K562 (cell line): ENCODE results near the gene TSPAN14. TPM values are rescaled to one million over a fixed set of nuclear protein-coding genes. Genes with fewer than 3 reads are reported as not detected.
"Not testable (repeated sequence)": the region's sequence is repeated elsewhere in the genome, so short reads cannot be mapped to it uniquely, and the experiment has no call there.

ENCODE experiments used
- ATAC-seq: fragments of 200-7000 bp; cut with Tn5 transposase; 3 replicates; pipeline ENCODE4 v1.9.1; 2020; ENCODE audit warnings: moderate library complexity
- BruUV-seq: library from RNA; stranded (reverse); fragments of 400-500 nt; replicated peaks from 2 replicates; lab custom pipeline; 2021; lab: Mats Ljungman, UMichigan
- CTCF ChIA-PET: fragments of 300-600 bp; formaldehyde crosslinking; extraction: SDS; loops from one replicate; lab custom pipeline; 2021; ENCODE audit warnings: low intra/inter-chr PET ratio; lab: Yijun Ruan, JAX
- POLR2A ChIA-PET: fragments of 300-600, 350-650 bp; sonication (Branson Sonifier 250); formaldehyde crosslinking; extraction: SDS; loops from one replicate; lab custom pipeline; 2021; ENCODE audit warnings: antibody characterized with exemption, inconsistent platforms; lab: Yijun Ruan, JAX
- DNase-seq, 4 experiments: peaks; one replicate each; pipeline versions ENCODE4 v3.0.0 to v3.0.0-alpha.2; 2011 to 2018; ENCODE audit warnings: low spot score in 3 of 4, mixed read lengths in 3 of 4; ENCODE audit errors: extremely low read depth in 1 of 4
- FAIRE-seq: peaks from 2 replicates; lab custom pipeline; 2011; peaks lifted over from hg19 to GRCh38; lab: Jason Lieb, UNC
- H2AFZ ChIP-seq: 2 replicates; pipeline ENCODE4 v1.6.0; 2011; ENCODE audit warnings: low read depth, low read length, control low read depth, inconsistent platforms
- H3K27ac ChIP-seq: fragments of 200-600 bp; 3 replicates; pipeline ENCODE4 v1.8.0; 2011; ENCODE audit warnings: low read depth, mild to moderate bottlenecking, control low read depth, inconsistent platforms, low read length, moderate library complexity, mixed read lengths; ENCODE audit errors: extremely low read depth
- H3K27me3 ChIP-seq, 2 experiments: fragments of 300-600 bp in 1 of 2; 2 replicates in 1 of 2; 3 replicates in 1 of 2; pipeline versions ENCODE4 v1.6.0 to v1.8.0; 2011; ENCODE audit warnings: inconsistent platforms in 2 of 2, low read length in 2 of 2, mild to moderate bottlenecking in 1 of 2, mixed read lengths in 1 of 2, moderate library complexity in 1 of 2; ENCODE audit not compliant: control insufficient read depth in 2 of 2, insufficient read depth in 2 of 2
- H3K36me3 ChIP-seq: fragments of 300-600 bp; 3 replicates; pipeline ENCODE4 v1.8.0; 2011; ENCODE audit warnings: mild to moderate bottlenecking, low read length, inconsistent platforms; ENCODE audit not compliant: control insufficient read depth, insufficient read depth
- H3K4me1 ChIP-seq, 2 experiments: fragments of 200-600 bp in 1 of 2; replicated peaks in 1 of 2; 2 replicates in 1 of 2; 3 replicates in 1 of 2; pipeline versions ENCODE4 v1.5.1 to v1.8.0; 2011; ENCODE audit warnings: inconsistent platforms in 2 of 2, low read length in 2 of 2, mild to moderate bottlenecking in 1 of 2, mixed read lengths in 1 of 2, moderate library complexity in 1 of 2; ENCODE audit not compliant: control insufficient read depth in 2 of 2, insufficient read depth in 2 of 2
- H3K4me2 ChIP-seq: 2 replicates; pipeline ENCODE4 v1.6.1; 2011; ENCODE audit warnings: low read length, control low read depth, inconsistent platforms, mixed read lengths; ENCODE audit not compliant: insufficient read depth
- H3K4me3 ChIP-seq: fragments of 200-600 bp; sonication (generic), shearing (Covaris generic); 2 replicates; pipeline ENCODE4 v1.5.1; 2016; ENCODE audit warnings: control low read depth, inconsistent platforms
- H3K79me2 ChIP-seq: fragments of 200-600 bp; 3 replicates; pipeline ENCODE4 v1.8.0; 2011; ENCODE audit warnings: low read length, inconsistent platforms; ENCODE audit not compliant: control insufficient read depth, insufficient read depth
- H3K9ac ChIP-seq, 2 experiments: 2 replicates each; pipeline versions ENCODE4 v1.6.0 to v1.6.1; 2011; ENCODE audit warnings: low read depth in 2 of 2, low read length in 2 of 2, control low read depth in 1 of 2, inconsistent platforms in 1 of 2, mild to moderate bottlenecking in 1 of 2, mixed read lengths in 1 of 2; ENCODE audit not compliant: insufficient read depth in 1 of 2
- H3K9me1 ChIP-seq: one replicate; pipeline ENCODE4 v1.6.0; 2011; ENCODE audit warnings: inconsistent platforms, mild to moderate bottlenecking, low read length, moderate library complexity; ENCODE audit not compliant: control insufficient read depth, insufficient read depth
- H3K9me3 ChIP-seq: replicated peaks from 2 replicates; pipeline ENCODE4 v1.5.1; 2011; ENCODE audit warnings: low read depth, low read length, inconsistent platforms; ENCODE audit not compliant: control insufficient read depth, insufficient read depth
- H4K20me1 ChIP-seq: replicated peaks from 2 replicates; pipeline ENCODE4 v1.6.1; 2011; ENCODE audit warnings: low read length, inconsistent platforms, mixed read lengths; ENCODE audit not compliant: control insufficient read depth, insufficient read depth
- GABPB1 ChIP-seq: sonication (generic); formaldehyde crosslinking; IDR thresholded peaks from 2 replicates; pipeline ENCODE4 v1.8.0; 2022; ENCODE audit warnings: mild to moderate bottlenecking, missing genetic modification reagents
- GTF3C2 ChIP-seq: IDR thresholded peaks from 3 replicates; pipeline ENCODE4 v1.6.1; 2011; ENCODE audit warnings: borderline replicate concordance, mild to moderate bottlenecking, moderate library complexity; ENCODE audit not compliant: insufficient read length; ENCODE audit errors: extremely low read depth
- OTX1 ChIP-seq: fragments of 450-650 bp; formaldehyde crosslinking; IDR thresholded peaks from 2 replicates; pipeline ENCODE4 v1.4.0; 2022; ENCODE audit warnings: mild to moderate bottlenecking
- TRIM25 ChIP-seq: fragments of 450-650 bp; IDR thresholded peaks from 2 replicates; pipeline ENCODE4 v1.7.0; 2016; ENCODE audit warnings: borderline replicate concordance
- ZNF778 ChIP-seq: fragments of 450-650 bp; formaldehyde crosslinking; IDR thresholded peaks from 2 replicates; pipeline ENCODE4 v1.4.0; 2020; ENCODE audit warnings: mild to moderate bottlenecking, moderate library complexity
- WGBS: fragments of 100-300 bp; shearing (Covaris generic); methylation state at CpG from one replicate; pipeline ENCODE4 v1.1.6; 2016; ENCODE audit warnings: low coverage, mixed read lengths; ENCODE audit not compliant: insufficient coverage; ENCODE audit errors: missing lambda C conversion rate; 5-methylcytosine and 5-hydroxymethylcytosine counted together
- in situ Hi-C: fragments of 300-500 bp; cut with MboI; formaldehyde crosslinking; loops from 4 replicates; pipeline ENCODE4 v1.15.0; 2018; ENCODE audit warnings: inconsistent platforms, mixed read lengths
- intact Hi-C: fragments of 100-400 bp; cut with micrococcal nuclease; formaldehyde crosslinking; loops from 2 replicates; pipeline ENCODE4 v1.14.2; 2022
- polyA plus RNA-seq, 8 experiments: library from polyadenylated mRNA; depleted of rRNA in 4 of 8; stranded (reverse) in 5 of 8; unstranded in 3 of 8; fragments of >200 nt; fragmentation: Nextera tagmentation in 2 of 8; fragmentation: Illumina TruSeq in 1 of 8; extraction: Ambion mirVana in 2 of 8; extraction: Trizol in 1 of 8; gene quantifications; 2 replicates each; pipeline versions ENCODE4 v1.2.1 to v1.2.3, GENCODE V29; 2011 to 2014; ENCODE audit warnings: inconsistent platforms in 1 of 8, missing spikeins in 1 of 8
- total RNA-seq, 7 experiments: library from RNA; depleted of rRNA in 6 of 7; stranded (reverse); fragments of >200 nt in 6 of 7; fragmentation: Illumina TruSeq in 2 of 7; extraction: Trizol in 2 of 7; gene quantifications; 2 replicates each; pipeline versions ENCODE4 v1.2.1 to v1.2.3, GENCODE V29; 2011 to 2021; ENCODE audit warnings: low replicate concordance in 1 of 7
- TF ChIP-seq, protein P1 (sequence below): fragments of 450-650 bp; IDR thresholded peaks from 2 replicates; pipeline ENCODE4 v1.6.1; 2016

Gene TSPAN14
- total and polyA plus RNA-seq, 9 of the 15 experiments (the other 6 are each of a cell fraction or from before 2014, with no cell fraction given): 5.8 to 92.9 (median 23.3) TPM

- Histone ChIP-seq H3K4me3 (no peak overlapping the region), H3K27me3 (peaks cover 52 to 76% of the 10 kb centered on the region in 2 experiments), H4K20me1 (peaks cover 4% of the 10 kb centered on the region; the same call in 1 of the 2 replicates), H3K9me3 (peaks cover 2% of the 10 kb centered on the region; the same call in 1 of the 2 replicates), H3K79me2 (no peaks in the 10 kb centered on the region), H3K4me2 (no peak overlapping the region), H3K9me1 (no peaks in the 10 kb centered on the region), H3K36me3 (no peaks in the 10 kb centered on the region), H3K27ac (no peak overlapping the region), H2AFZ (no peak overlapping the region), H3K9ac (no peak overlapping the region), H3K4me1 (peaks cover 0 to 10% of the 10 kb centered on the region in 2 experiments; a peak in 2 of 5 replicates)
- TF ChIP-seq ZNF778 (CRISPR knock-in tag): no peak
- TF ChIP-seq OTX1 (CRISPR knock-in tag): no peak
- TF ChIP-seq, protein P1, sequence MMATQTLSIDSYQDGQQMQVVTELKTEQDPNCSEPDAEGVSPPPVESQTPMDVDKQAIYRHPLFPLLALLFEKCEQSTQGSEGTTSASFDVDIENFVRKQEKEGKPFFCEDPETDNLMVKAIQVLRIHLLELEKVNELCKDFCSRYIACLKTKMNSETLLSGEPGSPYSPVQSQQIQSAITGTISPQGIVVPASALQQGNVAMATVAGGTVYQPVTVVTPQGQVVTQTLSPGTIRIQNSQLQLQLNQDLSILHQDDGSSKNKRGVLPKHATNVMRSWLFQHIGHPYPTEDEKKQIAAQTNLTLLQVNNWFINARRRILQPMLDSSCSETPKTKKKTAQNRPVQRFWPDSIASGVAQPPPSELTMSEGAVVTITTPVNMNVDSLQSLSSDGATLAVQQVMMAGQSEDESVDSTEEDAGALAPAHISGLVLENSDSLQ: peak; percentile 61; the same call in 1 of the 2 replicates
- TF ChIP-seq GABPB1 (CRISPR knock-in tag): no peak
- TF ChIP-seq TRIM25: no peak
- TF ChIP-seq GTF3C2: no peak
- POLR2A ChIA-PET: no interaction called here
- CTCF ChIA-PET: no interaction called here
- FAIRE-seq (no peak), ATAC-seq (no peak), DNase-seq (no peak)
- BruUV-seq: no TSS peak
- intact Hi-C loops: no loop called here
- in situ Hi-C loops: no loop called here
- 12% methylated on average over 17 of the region's 19 CpGs for WGBS
Observed at GRCh38 chr10:80542652-80543318, 88.7 kb downstream of the TSPAN14 start.

GRCh38 chr10:80543319-80543672, 89.2 kb downstream of the TSPAN14 start:
- DNase-seq: not testable (repeated sequence)

More at GRCh38 chr10:80543319-80543672, 89.2 kb downstream of the TSPAN14 start:
- H3K27me3 ChIP-seq: peaks cover 51 to 75% of the 10 kb centered on the region in 2 experiments
- WGBS: 15% methylated on average over 13 of the region's 25 CpGs
- H4K20me1 ChIP-seq, H3K27ac ChIP-seq, H3K4me2 ChIP-seq, intact Hi-C loops, H3K79me2 ChIP-seq, H3K9ac ChIP-seq, FAIRE-seq, H2AFZ ChIP-seq, in situ Hi-C loops, H3K9me1 ChIP-seq, POLR2A ChIA-PET, BruUV-seq, H3K4me1 ChIP-seq, H3K4me3 ChIP-seq, H3K9me3 ChIP-seq, ATAC-seq, H3K36me3 ChIP-seq, CTCF ChIA-PET: not testable (repeated sequence)
